Liver (tissue), 9 donors: ENCODE results near the gene ADCY10. TPM values are rescaled to one million over a fixed set of nuclear protein-coding genes. Genes with fewer than 3 reads are reported as not detected.
"Not testable (repeated sequence)": the region's sequence is repeated elsewhere in the genome, so short reads cannot be mapped to it uniquely, and the experiment has no call there.

ENCODE experiments used
- DNase-seq: peaks from one replicate; pipeline ENCODE4 v3.0.0-alpha.2; 2017; ENCODE audit warnings: low spot score
- H3K27ac ChIP-seq, 2 donors: one replicate each; pipeline ENCODE4 v1.7.0; 2013; ENCODE audit warnings: inconsistent platforms in 2 of 2, low read length in 2 of 2, control low read depth in 1 of 2, low read depth in 1 of 2, mild to moderate bottlenecking in 1 of 2
- H3K27me3 ChIP-seq, 4 donors: one replicate each; pipeline versions ENCODE4 v1.6.1 to v1.7.0; 2013; ENCODE audit warnings: low read length in 3 of 4, inconsistent platforms in 1 of 4, mild to moderate bottlenecking in 1 of 4, moderate library complexity in 1 of 4; ENCODE audit not compliant: control insufficient read depth in 4 of 4, insufficient read depth in 4 of 4
- H3K36me3 ChIP-seq, 4 donors: one replicate each; pipeline versions ENCODE4 v1.6.1 to v1.7.0; 2013; ENCODE audit warnings: low read length in 3 of 4, mild to moderate bottlenecking in 3 of 4, low read depth in 1 of 4, moderate library complexity in 1 of 4; ENCODE audit not compliant: control insufficient read depth in 4 of 4, insufficient read depth in 3 of 4
- H3K4me1 ChIP-seq, 4 donors: one replicate each; pipeline versions ENCODE4 v1.6.1 to v1.7.0; 2013; ENCODE audit warnings: low read length in 3 of 4, mild to moderate bottlenecking in 3 of 4, moderate library complexity in 1 of 4; ENCODE audit not compliant: control insufficient read depth in 4 of 4, insufficient read depth in 4 of 4
- H3K4me3 ChIP-seq, 3 donors: one replicate each; pipeline versions ENCODE4 v1.6.1 to v1.7.0; 2013; ENCODE audit warnings: low read length in 3 of 3, control low read depth in 1 of 3, low read depth in 1 of 3, mild to moderate bottlenecking in 1 of 3
- H3K9ac ChIP-seq, 2 donors: one replicate each; pipeline ENCODE4 v1.7.0; 2013; ENCODE audit warnings: low read length in 2 of 2, mild to moderate bottlenecking in 2 of 2, moderate library complexity in 2 of 2, control low read depth in 1 of 2, low read depth in 1 of 2
- H3K9me3 ChIP-seq, 4 donors: one replicate each; pipeline versions ENCODE4 v1.6.1 to v1.7.0; 2013; ENCODE audit warnings: low read length in 3 of 4; ENCODE audit not compliant: control insufficient read depth in 4 of 4
- ATF3 ChIP-seq: IDR thresholded peaks from 2 replicates; pipeline ENCODE4 v1.6.1; 2016; ENCODE audit warnings: antibody characterized with exemption
- EGR1 ChIP-seq, 2 donors: IDR thresholded peaks; 2 replicates each; pipeline ENCODE4 v1.6.1; 2016 to 2018; ENCODE audit warnings: antibody characterized with exemption in 2 of 2, low read depth in 2 of 2
- FOXA1 ChIP-seq: IDR thresholded peaks from 2 replicates; pipeline ENCODE4 v1.6.1; 2016; ENCODE audit warnings: antibody characterized with exemption
- FOXA2 ChIP-seq: IDR thresholded peaks from 2 replicates; pipeline ENCODE4 v1.6.1; 2016; ENCODE audit warnings: antibody characterized with exemption
- GABPA ChIP-seq, 2 donors: IDR thresholded peaks in 1 of 2; conservative IDR thresholded peaks in 1 of 2; 2 replicates each; pipeline ENCODE4 v1.6.1; 2016; ENCODE audit warnings: antibody characterized with exemption in 2 of 2, mild to moderate bottlenecking in 1 of 2, moderate library complexity in 1 of 2
- HNF4G ChIP-seq: IDR thresholded peaks from 2 replicates; pipeline ENCODE4 v1.6.1; 2016; ENCODE audit warnings: antibody characterized with exemption
- JUND ChIP-seq, 2 donors: IDR thresholded peaks; 2 replicates each; pipeline ENCODE4 v1.6.1; 2016; ENCODE audit warnings: antibody characterized with exemption in 2 of 2
- NR2F2 ChIP-seq: IDR thresholded peaks from 2 replicates; pipeline ENCODE4 v1.6.1; 2016; ENCODE audit warnings: antibody characterized with exemption
- RAD21 ChIP-seq, 2 donors: IDR thresholded peaks; 2 replicates each; pipeline ENCODE4 v1.6.1; 2016; ENCODE audit warnings: antibody characterized with exemption in 2 of 2, mild to moderate bottlenecking in 2 of 2
- REST ChIP-seq: IDR thresholded peaks from 2 replicates; pipeline ENCODE4 v1.6.1; 2016; ENCODE audit warnings: antibody characterized with exemption, mild to moderate bottlenecking
- RXRA ChIP-seq, 2 donors: IDR thresholded peaks; 2 replicates each; pipeline ENCODE4 v1.6.1; 2017 to 2018; ENCODE audit warnings: antibody characterized with exemption in 2 of 2, mild to moderate bottlenecking in 1 of 2
- SP1 ChIP-seq: IDR thresholded peaks from 2 replicates; pipeline ENCODE4 v1.6.1; 2018; ENCODE audit warnings: antibody characterized with exemption, mild to moderate bottlenecking
- TAF1 ChIP-seq: conservative IDR thresholded peaks from 2 replicates; pipeline ENCODE4 v1.6.1; 2016; ENCODE audit warnings: antibody characterized with exemption, mild to moderate bottlenecking
- YY1 ChIP-seq: IDR thresholded peaks from 2 replicates; pipeline ENCODE4 v1.6.1; 2016; ENCODE audit warnings: antibody characterized with exemption, mild to moderate bottlenecking
- WGBS: extraction: QIAGEN DNeasy Blood & Tissue Kit; methylation state at CpG from one replicate; pipeline ENCODE4 v1.1.7; 2013; 5-methylcytosine and 5-hydroxymethylcytosine counted together
- polyA plus RNA-seq, 2 donors: library from polyadenylated mRNA; stranded (reverse) in 1 of 2; unstranded in 1 of 2; fragments of 200-250 nt in 1 of 2; fragments of >200 nt in 1 of 2; fragmentation: Nextera tagmentation in 1 of 2; extraction: Ambion mirVana in 1 of 2; gene quantifications; one replicate each; pipeline versions ENCODE4 v1.2.1 to v1.2.3, GENCODE V29; 2013 to 2015
- total RNA-seq, 2 donors: library from RNA; depleted of rRNA; stranded (reverse); fragments of >200 nt; gene quantifications; one replicate each; pipeline ENCODE4 v1.2.3, GENCODE V29; 2014
- TF ChIP-seq, protein P1 (sequence below): fragments of 150-350 bp; IDR thresholded peaks from 2 replicates; pipeline ENCODE4 v1.5.1; 2017; ENCODE audit warnings: improper control_type of control experiment, low read depth, low read length; ENCODE audit not compliant: missing input control
- TF ChIP-seq, protein P2 (sequence below): IDR thresholded peaks from 2 replicates; pipeline ENCODE4 v1.6.1; 2016; ENCODE audit warnings: antibody characterized with exemption
- donor health status: healthy.
- donor health status: healthy.
- donor health status: healthy.
- donor health status: healthy.
- donor health status: healthy.

ADCY10 gene
- total and polyA plus RNA-seq, 4 donors: 0.89 to 4.7 (median 2.3) TPM

- Histone ChIP-seq H3K27me3 (no peaks in the 10 kb centered on the region), H3K9ac (no peak overlapping the region), H3K4me1 (no peaks in the 10 kb centered on the region), H3K27ac (no peak overlapping the region), H3K36me3 (no peaks in the 10 kb centered on the region), H3K9me3 (no peaks in the 10 kb centered on the region), H3K4me3 (no peak overlapping the region)
- no peak for DNase-seq
- TF ChIP-seq EGR1 (IDR thresholded peaks at IDR 0.05; ENCODE audit: low read depth in 2 of 2) (no peak), REST (no peak), ATF3 (no peak), NR2F2 (no peak), TAF1 (no peak)
- TF ChIP-seq, protein P1, sequence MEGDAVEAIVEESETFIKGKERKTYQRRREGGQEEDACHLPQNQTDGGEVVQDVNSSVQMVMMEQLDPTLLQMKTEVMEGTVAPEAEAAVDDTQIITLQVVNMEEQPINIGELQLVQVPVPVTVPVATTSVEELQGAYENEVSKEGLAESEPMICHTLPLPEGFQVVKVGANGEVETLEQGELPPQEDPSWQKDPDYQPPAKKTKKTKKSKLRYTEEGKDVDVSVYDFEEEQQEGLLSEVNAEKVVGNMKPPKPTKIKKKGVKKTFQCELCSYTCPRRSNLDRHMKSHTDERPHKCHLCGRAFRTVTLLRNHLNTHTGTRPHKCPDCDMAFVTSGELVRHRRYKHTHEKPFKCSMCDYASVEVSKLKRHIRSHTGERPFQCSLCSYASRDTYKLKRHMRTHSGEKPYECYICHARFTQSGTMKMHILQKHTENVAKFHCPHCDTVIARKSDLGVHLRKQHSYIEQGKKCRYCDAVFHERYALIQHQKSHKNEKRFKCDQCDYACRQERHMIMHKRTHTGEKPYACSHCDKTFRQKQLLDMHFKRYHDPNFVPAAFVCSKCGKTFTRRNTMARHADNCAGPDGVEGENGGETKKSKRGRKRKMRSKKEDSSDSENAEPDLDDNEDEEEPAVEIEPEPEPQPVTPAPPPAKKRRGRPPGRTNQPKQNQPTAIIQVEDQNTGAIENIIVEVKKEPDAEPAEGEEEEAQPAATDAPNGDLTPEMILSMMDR: no peak
Measured at GRCh38 chr1:167890400-167890799, 23.5 kb downstream of the ADCY10 start.

GRCh38 chr1:167887187-167887586 is 26.7 kb downstream of the ADCY10 start:
- not testable (repeated sequence) for H3K9me3 ChIP-seq, H3K4me3 ChIP-seq, H3K9ac ChIP-seq, H3K36me3 ChIP-seq, H3K4me1 ChIP-seq, H3K27me3 ChIP-seq, DNase-seq, H3K27ac ChIP-seq
- WGBS: 92% methylated on average over 2 of the region's 2 CpGs

- Histone ChIP-seq H3K27ac (no peak overlapping the region), H3K4me1 (no peaks in the 10 kb centered on the region), H3K4me3 (no peak overlapping the region), H3K36me3 (peaks cover 0 to 2% (median under 1%) of the 10 kb centered on the region in 4 donors), H3K9ac (no peak overlapping the region), H3K9me3 (no peaks in the 10 kb centered on the region), H3K27me3 (no peaks in the 10 kb centered on the region)
- no peak for DNase-seq
- WGBS: 90% methylated on average over 8 of the region's 8 CpGs
- TF ChIP-seq YY1: no peak
- TF ChIP-seq JUND (IDR thresholded peaks at IDR 0.05): no peak
- TF ChIP-seq FOXA2: no peak
- TF ChIP-seq, protein P2, sequence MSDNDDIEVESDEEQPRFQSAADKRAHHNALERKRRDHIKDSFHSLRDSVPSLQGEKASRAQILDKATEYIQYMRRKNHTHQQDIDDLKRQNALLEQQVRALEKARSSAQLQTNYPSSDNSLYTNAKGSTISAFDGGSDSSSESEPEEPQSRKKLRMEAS: no peak
- TF ChIP-seq REST: no peak
- TF ChIP-seq RAD21 (IDR thresholded peaks at IDR 0.05): no peak
- TF ChIP-seq NR2F2: no peak
- no peak for TF ChIP-seq HNF4G
- no peak for TF ChIP-seq SP1
- no peak for TF ChIP-seq EGR1 (IDR thresholded peaks at IDR 0.05; ENCODE audit: low read depth in 2 of 2)
- no peak for TF ChIP-seq RXRA (IDR thresholded peaks at IDR 0.05)
- TF ChIP-seq FOXA1: no peak
- no peak for TF ChIP-seq GABPA (IDR thresholded peaks at IDR 0.05 in 1 of 2, conservative IDR thresholded peaks at IDR 0.05 in 1 of 2)
- TF ChIP-seq TAF1: no peak
Measured at GRCh38 chr1:167882376-167882775, 31.6 kb downstream of the ADCY10 start.
